Occipital lobe (tissue), 2 donors: Measurements from ENCODE around the gene ZNF775. TPM values are rescaled to one million over a fixed set of nuclear protein-coding genes. Genes with fewer than 3 reads are reported as not detected.

ENCODE experiments used
- DNase-seq: peaks from one replicate; lab custom pipeline; 2025; lab: John Stamatoyannopoulos, UW
- total RNA-seq: library from RNA; depleted of rRNA; stranded (reverse); fragments of >200 nt; gene quantifications from one replicate; pipeline ENCODE4 v1.2.3, GENCODE V29; 2014

The ZNF775 gene
- total RNA-seq, 1 donor from 2014 or later: 10.6 TPM

DNA sequence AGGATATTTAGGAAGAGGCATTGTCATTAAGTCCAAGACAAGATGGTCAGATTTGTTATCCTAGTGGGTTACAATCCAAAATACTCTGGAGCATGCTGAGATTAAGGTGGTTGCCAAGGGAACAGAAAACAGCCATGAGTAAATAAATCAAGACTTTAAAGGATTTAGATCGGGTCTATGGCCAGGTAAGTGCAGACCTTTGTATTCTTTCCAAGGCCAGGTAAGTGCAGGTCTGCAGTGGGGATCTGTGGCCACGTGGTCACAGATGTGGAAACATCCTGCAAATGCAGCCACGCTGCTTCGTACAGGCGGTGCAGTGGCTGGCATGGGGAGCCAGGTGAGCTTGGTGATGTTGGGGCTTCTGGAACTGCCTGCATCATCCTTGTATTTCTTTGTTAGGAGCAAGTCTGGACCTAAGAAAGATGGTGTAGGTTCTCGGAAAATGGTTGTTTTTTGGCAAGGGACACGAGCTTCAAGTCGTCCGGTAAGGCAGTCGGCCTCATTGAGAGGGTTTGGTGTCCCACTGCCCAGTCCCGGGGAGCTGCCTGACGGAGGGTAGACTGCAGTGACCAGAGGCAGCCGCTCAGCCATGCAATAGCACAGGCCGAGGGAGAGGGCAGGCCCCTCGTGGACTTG is 21.8 kb downstream of the ZNF775 start:
- no peak for DNase-seq

DNA sequence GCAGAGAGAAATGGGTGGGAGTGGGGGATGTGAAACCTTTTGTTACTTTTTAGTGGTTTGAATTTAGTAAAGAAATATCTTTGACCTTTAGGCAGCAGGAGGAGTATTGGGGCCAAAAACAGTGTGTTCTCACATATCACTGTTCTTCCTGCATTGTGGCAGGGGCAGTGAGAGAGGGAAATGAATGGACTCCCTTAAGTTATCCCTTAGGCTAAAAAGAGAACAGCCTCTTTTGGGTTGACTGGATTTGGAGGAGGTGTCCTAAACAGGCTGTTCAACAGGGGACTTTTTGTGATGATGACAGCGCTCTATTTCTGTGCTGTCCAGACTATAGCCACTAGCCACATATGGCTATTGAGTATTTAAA is 22.3 kb downstream of the ZNF775 start:
- no peak for DNase-seq

DNA sequence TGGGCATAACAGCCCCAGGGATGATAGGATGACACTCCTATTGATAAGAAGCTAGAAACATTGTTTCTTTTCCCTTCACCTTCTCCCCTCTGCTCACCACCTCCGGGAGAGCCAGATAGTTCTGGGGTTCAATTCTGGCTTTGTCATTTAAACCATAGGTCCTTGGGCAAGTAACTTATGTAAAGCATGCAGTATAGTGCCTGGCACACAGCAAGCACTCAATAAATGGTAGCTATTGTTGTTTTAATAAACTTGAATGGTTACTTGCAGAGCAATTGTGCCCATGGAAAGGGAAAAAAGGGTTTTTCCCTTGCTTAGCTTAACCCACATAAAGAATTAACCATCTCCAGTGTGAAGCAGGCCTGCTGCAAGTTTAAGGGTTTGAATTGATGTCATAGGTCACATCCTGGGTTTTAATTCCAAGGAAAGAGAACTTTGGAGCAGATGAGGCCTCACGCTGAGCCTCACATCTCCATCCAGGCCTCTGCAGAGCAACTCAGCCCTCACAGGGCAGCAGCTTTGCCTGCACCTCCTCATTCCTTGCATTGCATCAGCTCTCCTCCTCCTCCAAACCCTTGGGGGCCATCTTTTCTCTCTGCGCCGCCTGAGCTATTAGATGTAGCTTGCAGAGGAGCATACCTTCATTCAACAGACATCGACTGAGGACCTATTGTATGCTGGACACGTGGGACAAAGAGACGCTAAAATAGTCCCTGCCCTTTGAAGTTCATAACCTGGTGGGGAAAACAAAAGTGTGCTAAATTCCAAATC is 22.9 kb downstream of the ZNF775 start:
- DNase-seq: no peak

DNA sequence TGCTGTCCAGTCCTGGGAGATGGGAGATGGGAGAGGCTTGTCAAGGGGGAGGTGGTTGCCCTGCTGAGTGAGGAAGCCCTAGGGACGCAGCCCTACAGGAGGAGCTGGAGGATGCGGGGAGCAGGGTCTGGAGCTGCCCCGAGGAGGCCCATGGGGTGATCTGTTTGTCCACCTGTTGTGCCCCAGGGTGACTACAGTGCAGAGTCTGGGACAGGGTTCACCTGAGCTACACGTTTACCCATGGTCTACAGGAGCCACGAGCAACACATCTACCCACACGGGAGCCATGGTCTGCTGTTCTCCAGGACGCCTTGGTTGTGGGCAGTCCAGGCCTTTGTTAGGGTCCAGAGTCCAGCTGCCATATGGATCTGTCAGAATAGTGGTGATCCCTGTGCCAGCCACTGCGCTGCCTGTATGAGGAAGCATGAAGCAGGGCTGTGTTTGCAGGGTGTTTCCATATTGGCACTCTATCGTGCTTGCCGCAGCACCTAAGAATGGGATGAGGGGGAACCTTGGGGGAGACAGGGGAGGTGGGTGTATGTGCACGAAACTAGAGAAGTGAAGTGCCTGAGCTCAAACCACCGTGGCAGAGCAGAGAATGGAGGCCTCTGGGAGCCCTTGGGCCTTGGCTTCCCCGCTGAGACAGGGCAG is 23.7 kb downstream of the ZNF775 start:
- DNase-seq: no peak

DNA sequence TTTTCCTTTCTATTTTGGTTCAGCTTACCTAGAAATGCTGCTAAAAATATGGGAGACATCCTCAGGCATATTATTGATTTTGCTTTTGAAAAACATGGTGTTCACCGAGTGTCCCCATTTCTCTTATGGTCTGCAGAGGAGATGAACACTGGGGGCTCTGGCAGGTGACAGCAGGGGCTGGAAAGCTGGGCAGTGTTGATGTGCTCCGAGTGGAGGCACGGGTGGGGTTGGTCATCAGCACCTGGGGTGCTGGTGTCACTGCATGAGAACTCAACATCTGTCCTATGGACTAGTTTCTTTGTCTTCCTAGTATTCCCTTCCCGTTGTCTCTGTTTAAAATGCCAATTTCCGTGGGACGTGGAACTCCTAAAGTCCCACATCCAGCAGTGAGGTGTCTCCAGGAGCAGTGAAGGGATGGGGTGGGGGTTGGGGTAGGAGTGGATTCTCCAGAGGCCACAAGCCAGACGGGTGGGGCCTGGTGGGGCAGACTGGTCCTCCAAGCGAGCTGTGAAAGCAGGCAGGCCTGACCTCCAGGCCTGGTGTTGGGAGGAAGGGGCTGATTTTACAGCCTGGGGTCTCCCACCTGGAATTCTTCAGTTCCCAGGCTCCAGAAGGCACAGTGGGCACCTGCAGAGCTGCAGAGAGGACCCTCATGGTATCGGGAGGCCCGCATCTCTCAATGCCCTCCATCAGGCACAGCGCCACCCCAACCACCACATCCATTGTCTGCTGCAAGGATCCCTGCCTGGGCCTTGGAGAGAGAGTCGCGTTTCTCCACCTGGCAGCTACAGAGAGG is 24.4 kb downstream of the ZNF775 start:
- no peak for DNase-seq

DNA sequence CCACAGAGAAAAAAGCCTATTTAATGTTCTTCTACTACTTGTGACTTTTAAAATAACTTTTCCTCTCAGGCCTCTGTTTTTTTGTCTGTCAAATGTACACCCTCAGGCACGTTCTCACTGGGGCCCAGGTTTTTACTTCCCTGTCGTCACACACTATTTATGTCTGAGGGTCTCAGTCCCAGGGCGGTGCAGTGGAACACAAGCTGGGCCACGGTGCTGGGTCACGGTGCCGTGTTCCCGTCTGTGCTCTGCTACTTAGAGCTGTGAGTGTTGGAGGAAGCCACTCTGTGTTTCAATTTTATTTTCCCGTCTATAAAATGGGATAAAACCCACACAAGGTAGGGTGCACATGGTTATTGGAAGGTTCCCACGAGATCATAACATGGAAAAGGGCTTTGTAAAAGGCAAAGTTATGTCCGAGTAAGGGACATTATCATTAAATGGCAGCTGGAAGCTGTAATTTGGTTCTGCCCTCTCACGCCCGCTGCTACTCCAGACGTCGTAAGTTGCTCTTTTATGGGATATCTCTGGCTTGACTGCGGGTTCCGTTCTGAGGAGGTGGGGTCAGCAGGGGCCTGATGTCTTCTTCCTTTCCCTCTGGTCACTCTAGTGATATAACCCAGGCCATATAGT is 25.2 kb downstream of the ZNF775 start:
- no peak for DNase-seq

DNA sequence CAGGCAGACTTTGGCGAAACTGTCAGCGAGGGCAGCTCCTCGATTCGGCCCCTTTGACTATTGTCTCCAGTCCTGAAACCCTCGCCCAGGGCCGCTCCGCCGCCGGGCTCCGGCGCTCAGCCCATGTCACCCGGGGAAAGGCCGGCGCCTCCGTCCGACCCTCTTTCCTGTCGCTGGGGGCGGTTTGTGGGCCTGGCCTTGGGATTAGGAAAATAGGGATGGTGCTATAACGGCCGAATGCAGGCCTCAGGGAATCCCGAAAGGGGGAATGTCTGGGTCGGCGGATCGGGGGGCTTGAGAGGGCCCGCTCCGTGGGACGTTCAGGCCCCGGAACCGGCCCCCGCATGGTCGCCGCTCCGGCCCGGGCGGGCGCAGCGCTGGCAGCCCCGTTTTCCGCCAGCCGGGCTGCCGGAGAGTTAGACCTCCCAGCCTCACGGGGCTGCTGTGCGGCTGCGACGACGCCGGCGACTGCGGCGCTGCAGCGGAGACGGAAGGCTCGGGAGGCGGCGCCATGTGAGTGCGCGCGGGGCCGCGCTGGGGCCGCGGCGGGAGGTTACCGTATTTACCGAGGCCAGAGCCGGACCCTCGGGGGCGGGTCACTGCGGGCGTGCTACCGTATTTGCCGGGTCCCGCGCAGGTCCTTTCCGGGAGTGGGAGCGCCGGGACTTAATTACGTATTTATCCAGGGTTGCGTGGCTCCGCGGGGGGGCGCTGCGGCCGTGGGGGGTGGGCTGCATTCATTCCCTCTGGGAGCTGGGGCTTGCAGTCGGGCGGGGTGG is 25.9 kb downstream of the ZNF775 start:
- DNase-seq: peak; percentile 84

DNA sequence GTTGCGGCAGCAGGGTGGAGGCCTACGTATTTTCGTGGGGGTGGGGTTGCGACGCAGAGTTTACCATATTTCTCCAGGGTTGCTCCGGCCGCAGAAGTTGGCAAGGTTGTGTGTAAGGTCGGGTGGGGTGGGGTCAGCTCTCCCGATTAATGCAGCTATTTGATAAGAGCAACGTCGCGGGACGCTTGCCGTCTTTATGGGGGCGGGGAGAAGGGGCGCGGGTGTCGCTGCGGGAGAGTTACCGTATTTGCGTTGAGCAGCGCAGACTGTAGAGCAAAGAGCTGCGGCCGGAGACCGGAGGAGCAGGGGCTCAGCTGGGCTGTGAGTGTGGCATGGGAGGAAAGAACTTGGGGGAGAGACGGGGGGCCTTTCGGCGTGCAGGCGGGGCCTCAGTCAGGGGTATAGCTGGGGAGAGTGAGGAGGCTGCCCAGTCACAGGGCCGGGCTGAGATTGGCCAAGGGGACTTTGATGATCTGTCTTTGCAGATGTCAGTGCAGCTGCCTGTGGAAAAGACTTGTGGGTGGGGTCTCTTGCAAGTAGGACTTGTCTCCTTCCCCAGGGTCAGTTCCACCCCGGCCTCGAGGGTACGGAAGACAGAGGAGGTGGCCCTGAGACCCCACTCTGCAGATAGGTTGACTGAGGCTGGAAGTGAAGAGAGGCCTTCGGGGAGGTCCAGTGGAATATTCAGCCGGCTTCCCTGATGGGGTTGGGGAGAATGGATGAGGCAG is 26.6 kb downstream of the ZNF775 start:
- peak; percentile 71 for DNase-seq

DNA sequence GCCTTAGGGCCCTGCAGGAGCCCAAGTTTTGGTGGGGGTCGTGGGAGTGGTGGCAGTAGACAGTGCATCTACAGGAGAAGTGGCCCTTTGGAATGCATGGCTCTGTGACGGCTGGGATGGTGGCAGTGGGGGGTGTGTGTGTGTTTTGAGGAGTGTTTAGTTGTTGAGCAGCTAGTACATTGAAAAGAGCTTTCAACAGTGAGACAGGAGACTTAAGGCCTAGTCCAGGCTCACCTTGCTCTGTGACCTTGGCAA is 27.1 kb downstream of the ZNF775 start:
- no peak for DNase-seq

DNA sequence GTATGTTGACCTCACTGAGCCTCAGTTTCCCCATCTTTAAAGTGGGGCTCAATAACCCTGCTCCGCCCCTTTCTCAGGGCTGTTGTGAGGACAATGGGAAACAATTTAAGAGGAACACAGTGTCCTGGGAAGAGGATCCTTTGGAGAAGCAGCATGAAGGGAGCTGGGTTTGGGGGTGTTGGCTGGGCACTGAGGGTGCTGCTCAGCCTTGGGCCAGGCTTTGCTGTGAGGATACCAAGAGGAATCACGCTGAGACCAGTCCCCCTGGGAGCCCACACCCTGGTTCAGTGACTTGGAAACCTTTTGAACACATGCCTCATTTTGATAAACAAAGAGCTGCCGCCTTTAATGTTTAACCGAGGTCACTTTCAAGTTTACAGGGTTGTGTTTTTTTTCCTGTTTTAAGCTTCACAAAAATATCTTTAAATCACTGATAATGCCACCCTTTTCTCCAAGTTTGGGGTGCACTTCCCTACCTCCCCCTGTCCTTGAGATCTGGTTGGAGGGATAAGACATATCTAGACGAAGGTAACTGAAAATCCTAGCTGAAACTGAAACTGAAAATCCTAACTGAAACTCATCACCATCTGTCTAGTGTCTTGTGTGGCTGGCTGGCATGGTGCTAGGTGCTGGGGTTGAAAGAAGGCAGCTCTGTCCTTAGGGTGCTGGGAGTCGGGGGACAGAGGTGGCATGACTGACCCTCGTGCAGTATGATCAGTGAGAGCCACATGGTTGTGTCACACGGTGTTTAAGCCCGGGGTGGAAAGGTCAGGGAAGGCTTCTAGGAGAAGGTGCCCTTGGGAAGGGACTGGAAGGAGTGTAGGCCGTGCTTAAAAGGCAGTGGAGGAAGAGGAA is 27.7 kb downstream of the ZNF775 start:
- no peak for DNase-seq

DNA sequence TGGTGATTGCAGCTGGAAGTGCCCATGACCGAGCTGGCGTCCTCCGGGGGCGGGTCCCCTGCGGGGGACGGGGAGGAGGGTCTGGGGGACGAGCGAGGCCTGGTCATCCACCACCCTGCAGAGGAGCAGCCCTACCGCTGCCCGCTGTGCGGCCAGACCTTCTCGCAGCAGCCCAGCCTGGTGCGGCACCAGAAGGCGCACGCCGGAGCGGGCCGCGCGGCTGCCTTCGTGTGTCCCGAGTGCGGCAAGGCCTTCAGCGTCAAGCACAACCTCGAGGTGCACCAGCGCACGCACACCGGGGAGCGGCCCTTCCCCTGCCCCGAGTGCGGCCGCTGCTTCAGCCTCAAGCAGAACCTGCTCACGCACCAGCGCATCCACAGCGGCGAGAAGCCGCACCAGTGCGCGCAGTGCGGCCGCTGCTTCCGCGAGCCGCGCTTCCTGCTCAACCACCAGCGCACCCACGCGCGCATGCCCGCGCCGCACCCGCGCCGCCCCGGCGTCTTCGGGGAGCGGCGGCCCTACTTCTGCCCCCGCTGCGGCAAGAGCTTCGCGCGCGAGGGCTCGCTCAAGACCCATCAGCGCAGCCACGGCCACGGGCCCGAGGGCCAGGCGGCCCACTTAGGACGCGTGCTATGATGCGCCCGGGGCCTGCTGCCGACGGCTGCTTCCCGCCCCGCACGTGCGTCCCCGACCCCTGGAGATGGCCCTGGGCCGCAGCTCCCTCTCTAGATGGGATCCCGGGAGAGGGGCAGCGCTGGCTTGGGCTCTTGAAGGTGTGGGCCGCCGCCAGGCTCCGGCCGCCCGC is 28.7 kb downstream of the ZNF775 start:
- DNase-seq: no peak

DNA sequence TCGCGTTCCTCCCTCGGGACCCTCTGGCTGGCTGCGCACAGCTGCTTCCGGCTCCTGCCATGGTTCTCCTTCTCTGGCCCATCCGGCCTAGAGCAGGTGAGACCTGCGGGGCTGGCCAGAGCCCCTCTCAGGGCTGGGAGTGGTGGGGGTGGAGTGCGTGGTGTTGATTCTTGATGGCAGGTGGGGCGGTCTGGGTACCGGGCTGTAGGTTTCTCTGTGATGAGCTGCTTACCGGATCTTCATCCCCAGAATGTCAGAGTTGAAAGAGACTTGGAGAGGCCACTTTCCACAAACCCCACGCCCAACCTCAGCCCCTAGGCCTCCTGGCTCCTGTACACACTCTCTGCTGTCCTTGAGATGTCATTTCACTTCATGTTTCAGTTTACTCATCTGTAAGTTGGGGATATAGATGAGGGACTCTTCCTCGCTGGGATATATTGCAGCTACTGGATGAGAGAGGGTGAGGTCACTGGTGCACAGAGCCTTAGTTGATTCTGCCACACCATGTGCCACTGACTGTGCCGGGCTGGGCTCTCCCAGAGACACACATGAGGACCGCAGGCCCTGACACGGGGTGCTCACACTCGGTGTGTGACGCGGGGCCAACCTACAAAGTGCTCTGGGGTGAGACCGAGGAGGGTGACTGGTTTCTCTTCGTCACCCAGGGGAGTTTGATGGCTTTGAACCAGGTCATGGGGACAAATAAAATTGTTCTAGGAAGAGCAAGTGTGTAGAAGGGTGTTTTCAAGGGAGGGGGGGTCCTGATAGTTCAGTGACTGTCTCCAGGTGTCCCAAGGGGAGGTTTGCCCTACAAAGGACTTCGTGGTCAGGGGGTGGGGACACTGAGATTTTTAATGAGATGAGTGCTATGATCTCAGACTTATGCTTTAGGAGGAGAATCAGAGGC is 29.5 kb downstream of the ZNF775 start:
- DNase-seq: no peak

DNA sequence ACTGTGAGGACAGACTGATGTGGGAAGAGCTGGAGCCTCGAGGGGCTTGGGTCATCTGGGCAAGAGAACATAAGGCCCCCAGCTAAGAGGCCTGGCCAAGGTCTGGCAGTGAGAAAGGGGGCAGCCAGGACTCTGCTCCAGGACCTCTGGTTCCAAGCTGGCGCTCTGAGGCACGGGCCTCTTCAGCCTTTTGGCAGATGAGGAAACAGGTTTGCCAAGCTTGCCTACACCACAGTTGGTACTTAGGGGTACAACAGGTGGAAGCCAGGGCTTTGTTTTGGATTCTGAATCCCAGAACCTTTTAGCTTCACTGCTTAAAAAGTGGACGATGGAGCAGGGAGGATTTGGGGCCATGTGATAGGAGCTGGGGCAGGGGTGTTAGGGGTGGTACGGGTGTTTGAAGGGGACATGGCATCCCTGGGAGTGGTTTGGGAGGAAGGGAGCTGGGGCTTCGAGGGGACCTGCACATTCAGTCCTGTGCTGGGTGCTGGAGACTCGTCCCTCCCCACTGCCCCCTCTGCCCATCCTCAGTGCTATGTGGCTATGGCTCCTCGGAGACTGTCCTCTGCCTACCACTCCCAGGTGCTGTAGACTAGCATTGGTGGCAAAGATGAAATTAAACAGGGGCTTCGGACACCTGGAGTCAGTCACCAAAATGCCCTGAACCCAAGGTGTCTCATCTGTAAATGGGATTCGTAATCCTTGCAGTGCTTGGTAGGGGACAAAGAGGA is 30.3 kb downstream of the ZNF775 start:
- DNase-seq: no peak

DNA sequence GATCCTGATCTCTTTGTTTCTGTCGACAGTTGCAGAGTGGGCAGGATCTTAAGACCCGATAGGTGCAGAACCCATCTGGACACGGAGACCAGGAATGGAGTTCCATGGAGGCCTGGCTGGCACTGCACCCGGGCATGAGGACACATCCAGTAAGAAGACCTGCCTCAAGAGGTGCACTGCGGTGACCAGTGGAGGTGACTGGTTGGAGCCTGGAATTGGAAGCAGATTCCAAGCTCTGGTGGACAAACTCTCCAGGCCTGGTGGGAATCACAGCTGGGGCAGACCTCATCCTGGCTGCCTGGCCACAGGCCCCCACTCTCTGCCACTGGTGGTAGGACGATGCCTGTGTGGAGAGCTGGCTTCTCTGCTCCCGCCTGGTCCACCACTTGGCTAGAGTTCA is 31.0 kb downstream of the ZNF775 start:
- no peak for DNase-seq

DNA sequence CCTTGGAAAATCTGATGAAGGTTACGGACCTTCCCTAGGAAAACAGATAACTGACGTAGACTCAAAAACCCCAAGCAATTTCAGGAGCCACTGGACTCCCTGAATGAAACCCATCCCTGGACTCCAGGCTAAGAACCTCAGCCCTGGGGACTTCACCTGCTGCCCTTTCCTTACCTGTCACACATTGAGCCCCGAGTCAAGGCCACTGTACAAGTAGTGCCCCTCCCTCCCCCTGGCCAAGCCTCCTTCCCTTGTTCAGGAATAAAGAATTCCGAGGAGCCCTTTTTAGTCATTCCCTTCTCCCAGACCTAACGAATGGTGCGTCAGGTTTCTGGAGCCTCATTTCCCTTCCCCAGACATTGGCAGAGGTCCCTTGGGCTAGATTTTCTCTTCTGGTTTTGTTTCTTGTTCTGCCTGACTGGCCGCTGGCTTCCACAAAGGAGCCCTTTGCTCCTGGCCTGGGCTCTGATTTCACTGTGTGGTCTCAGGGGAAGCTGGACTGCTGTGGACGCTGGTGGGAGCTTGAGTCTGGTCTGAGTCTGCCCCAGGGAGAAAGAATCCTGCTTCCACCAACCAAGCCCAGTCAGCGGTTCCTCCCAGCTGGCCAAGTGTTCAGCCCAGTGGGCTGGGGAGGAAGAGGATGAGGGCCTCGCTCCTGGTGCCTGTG is 31.7 kb downstream of the ZNF775 start:
- DNase-seq: no peak

DNA sequence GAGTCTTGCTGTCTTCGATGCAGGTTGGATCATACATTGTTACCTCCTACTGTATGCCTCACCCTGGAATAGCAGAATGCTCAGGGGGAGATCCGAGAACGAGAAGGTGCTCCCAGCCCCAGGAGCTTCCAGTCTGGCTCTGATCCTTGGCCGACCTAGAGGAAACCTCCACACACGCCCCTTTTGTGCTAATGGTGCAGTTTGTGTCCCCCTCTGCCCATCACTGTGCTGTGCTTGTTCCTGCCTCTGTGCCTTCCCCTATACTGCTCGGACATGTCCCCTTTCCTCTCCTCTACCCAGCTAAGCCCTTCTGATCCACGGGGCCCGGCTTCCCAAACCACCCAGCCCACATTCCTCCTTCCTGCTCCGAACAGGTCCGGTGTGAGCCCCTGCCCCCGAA is 32.5 kb downstream of the ZNF775 start:
- no peak for DNase-seq
